HCT116 (cell line): ENCODE results near the gene CLCN3.

Source experiments
- CTCF ChIP-seq, 3 experiments: fragments of 200-600 bp in 1 of 3; sonication (generic) in 1 of 3; IDR thresholded peaks in 2 of 3; conservative IDR thresholded peaks in 1 of 3; 2 replicates each; pipeline ENCODE4 v1.5.1; 2012 to 2017; ENCODE audit warnings: low read depth in 2 of 3, low read length in 2 of 3, antibody characterized with exemption in 1 of 3, borderline replicate concordance in 1 of 3, control low read depth in 1 of 3, mild to moderate bottlenecking in 1 of 3, mixed read lengths in 1 of 3, mixed run types in 1 of 3, moderate library complexity in 1 of 3; ENCODE audit not compliant: insufficient read depth in 1 of 3
- EZH2phosphoT487 ChIP-seq: fragments of 200-600 bp; IDR thresholded peaks from 2 replicates; pipeline ENCODE4 v1.6.1; 2018; ENCODE audit warnings: antibody characterized with exemption, borderline replicate concordance
- POLR2AphosphoS5 ChIP-seq: IDR thresholded peaks from 2 replicates; pipeline ENCODE4 v1.6.1; 2011; ENCODE audit warnings: mild to moderate bottlenecking, low read depth, low read length, moderate library complexity
- RAD21 ChIP-seq: IDR thresholded peaks from 2 replicates; pipeline ENCODE4 v1.6.1; 2012; ENCODE audit warnings: low read depth, mild to moderate bottlenecking
- SP1 ChIP-seq: IDR thresholded peaks from 2 replicates; pipeline ENCODE4 v1.6.1; 2012; ENCODE audit warnings: low read depth
- TCF7L2 ChIP-seq: IDR thresholded peaks from 2 replicates; pipeline ENCODE4 v1.7.0; 2011; ENCODE audit warnings: borderline replicate concordance, inconsistent platforms; ENCODE audit not compliant: insufficient read depth, insufficient read length; ENCODE audit errors: extremely low read depth
- YY1 ChIP-seq: IDR thresholded peaks from 2 replicates; pipeline ENCODE4 v1.6.1; 2011; ENCODE audit warnings: low read length, low read depth, moderate library complexity, mild to moderate bottlenecking; ENCODE audit not compliant: insufficient replicate concordance; ENCODE audit errors: extremely low read depth
- ZFX ChIP-seq: fragments of 450-650 bp; IDR thresholded peaks from 2 replicates; pipeline ENCODE4 v1.6.1; 2017

- no peak for TF ChIP-seq ZFX
- TF ChIP-seq EZH2phosphoT487, result no peak
- TF ChIP-seq CTCF (IDR thresholded peaks at IDR 0.05 in 2 of 3, conservative IDR thresholded peaks at IDR 0.05 in 1 of 3; ENCODE audit: borderline replicate concordance in 1 of 3, insufficient read depth in 1 of 3, low read depth in 2 of 3, low read length in 2 of 3), result no peak
- no peak for TF ChIP-seq YY1
- TF ChIP-seq POLR2AphosphoS5, result no peak
- no peak for TF ChIP-seq RAD21
- no peak for TF ChIP-seq TCF7L2
- TF ChIP-seq SP1, result no peak
Measured at GRCh38 chr4:169640261-169640870, 20.0 kb downstream of the CLCN3 start.
